K562 (cell line): ENCODE measurements around the gene OR51V1. TPM values are rescaled to one million over a fixed set of nuclear protein-coding genes. Genes with fewer than 3 reads are reported as not detected.

ENCODE experiments used
- ATAC-seq: fragments of 200-7000 bp; cut with Tn5 transposase; 3 replicates; pipeline ENCODE4 v1.9.1; 2020; ENCODE audit warnings: moderate library complexity
- BruUV-seq: library from RNA; stranded (reverse); fragments of 400-500 nt; replicated peaks from 2 replicates; lab custom pipeline; 2021; lab: Mats Ljungman, UMichigan
- CTCF ChIA-PET: fragments of 300-600 bp; formaldehyde crosslinking; extraction: SDS; loops from one replicate; lab custom pipeline; 2021; ENCODE audit warnings: low intra/inter-chr PET ratio; lab: Yijun Ruan, JAX
- POLR2A ChIA-PET: fragments of 300-600, 350-650 bp; sonication (Branson Sonifier 250); formaldehyde crosslinking; extraction: SDS; loops from one replicate; lab custom pipeline; 2021; ENCODE audit warnings: antibody characterized with exemption, inconsistent platforms; lab: Yijun Ruan, JAX
- DNase-seq, 4 experiments: peaks; one replicate each; pipeline versions ENCODE4 v3.0.0 to v3.0.0-alpha.2; 2011 to 2018; ENCODE audit warnings: low spot score in 3 of 4, mixed read lengths in 3 of 4; ENCODE audit errors: extremely low read depth in 1 of 4
- FAIRE-seq: peaks from 2 replicates; lab custom pipeline; 2011; peaks lifted over from hg19 to GRCh38; lab: Jason Lieb, UNC
- H2AFZ ChIP-seq: 2 replicates; pipeline ENCODE4 v1.6.0; 2011; ENCODE audit warnings: low read depth, low read length, control low read depth, inconsistent platforms
- H3K27ac ChIP-seq: fragments of 200-600 bp; 3 replicates; pipeline ENCODE4 v1.8.0; 2011; ENCODE audit warnings: low read depth, mild to moderate bottlenecking, control low read depth, inconsistent platforms, low read length, moderate library complexity, mixed read lengths; ENCODE audit errors: extremely low read depth
- H3K27me3 ChIP-seq, 2 experiments: fragments of 300-600 bp in 1 of 2; 2 replicates in 1 of 2; 3 replicates in 1 of 2; pipeline versions ENCODE4 v1.6.0 to v1.8.0; 2011; ENCODE audit warnings: inconsistent platforms in 2 of 2, low read length in 2 of 2, mild to moderate bottlenecking in 1 of 2, mixed read lengths in 1 of 2, moderate library complexity in 1 of 2; ENCODE audit not compliant: control insufficient read depth in 2 of 2, insufficient read depth in 2 of 2
- H3K36me3 ChIP-seq: fragments of 300-600 bp; 3 replicates; pipeline ENCODE4 v1.8.0; 2011; ENCODE audit warnings: mild to moderate bottlenecking, low read length, inconsistent platforms; ENCODE audit not compliant: control insufficient read depth, insufficient read depth
- H3K4me1 ChIP-seq, 2 experiments: fragments of 200-600 bp in 1 of 2; replicated peaks in 1 of 2; 2 replicates in 1 of 2; 3 replicates in 1 of 2; pipeline versions ENCODE4 v1.5.1 to v1.8.0; 2011; ENCODE audit warnings: inconsistent platforms in 2 of 2, low read length in 2 of 2, mild to moderate bottlenecking in 1 of 2, mixed read lengths in 1 of 2, moderate library complexity in 1 of 2; ENCODE audit not compliant: control insufficient read depth in 2 of 2, insufficient read depth in 2 of 2
- H3K4me2 ChIP-seq: 2 replicates; pipeline ENCODE4 v1.6.1; 2011; ENCODE audit warnings: low read length, control low read depth, inconsistent platforms, mixed read lengths; ENCODE audit not compliant: insufficient read depth
- H3K4me3 ChIP-seq: fragments of 200-600 bp; sonication (generic), shearing (Covaris generic); 2 replicates; pipeline ENCODE4 v1.5.1; 2016; ENCODE audit warnings: control low read depth, inconsistent platforms
- H3K79me2 ChIP-seq: fragments of 200-600 bp; 3 replicates; pipeline ENCODE4 v1.8.0; 2011; ENCODE audit warnings: low read length, inconsistent platforms; ENCODE audit not compliant: control insufficient read depth, insufficient read depth
- H3K9ac ChIP-seq, 2 experiments: 2 replicates each; pipeline versions ENCODE4 v1.6.0 to v1.6.1; 2011; ENCODE audit warnings: low read depth in 2 of 2, low read length in 2 of 2, control low read depth in 1 of 2, inconsistent platforms in 1 of 2, mild to moderate bottlenecking in 1 of 2, mixed read lengths in 1 of 2; ENCODE audit not compliant: insufficient read depth in 1 of 2
- H3K9me1 ChIP-seq: one replicate; pipeline ENCODE4 v1.6.0; 2011; ENCODE audit warnings: inconsistent platforms, mild to moderate bottlenecking, low read length, moderate library complexity; ENCODE audit not compliant: control insufficient read depth, insufficient read depth
- H3K9me3 ChIP-seq: replicated peaks from 2 replicates; pipeline ENCODE4 v1.5.1; 2011; ENCODE audit warnings: low read depth, low read length, inconsistent platforms; ENCODE audit not compliant: control insufficient read depth, insufficient read depth
- H4K20me1 ChIP-seq: replicated peaks from 2 replicates; pipeline ENCODE4 v1.6.1; 2011; ENCODE audit warnings: low read length, inconsistent platforms, mixed read lengths; ENCODE audit not compliant: control insufficient read depth, insufficient read depth
- BRD9 ChIP-seq: fragments of 450-650 bp; IDR thresholded peaks from 2 replicates; pipeline ENCODE4 v1.6.1; 2018; ENCODE audit warnings: low read depth; ENCODE audit not compliant: partially characterized antibody
- CBX5 ChIP-seq: IDR thresholded peaks from 2 replicates; pipeline ENCODE4 v1.6.1; 2014; ENCODE audit warnings: low read depth, borderline replicate concordance
- CCNT2 ChIP-seq: IDR thresholded peaks from 2 replicates; pipeline ENCODE4 v1.6.1; 2011; ENCODE audit warnings: borderline replicate concordance, low read depth, mild to moderate bottlenecking, moderate library complexity, mixed read lengths, low read length; ENCODE audit not compliant: insufficient read length; ENCODE audit errors: extremely low read depth
- HIVEP1 ChIP-seq: fragments of 250-450 bp; sonication (Bioruptor Pico); IDR thresholded peaks from 2 replicates; pipeline ENCODE4 v1.4.0; 2020; ENCODE audit warnings: mild to moderate bottlenecking
- KLF13 ChIP-seq: fragments of 450-650 bp; IDR thresholded peaks from 2 replicates; pipeline ENCODE4 v1.6.1; 2016; ENCODE audit warnings: missing genetic modification characterization, low read depth, mild to moderate bottlenecking, missing compliant biosample characterization, moderate library complexity, borderline replicate concordance
- NFYB ChIP-seq: IDR thresholded peaks from 2 replicates; pipeline ENCODE4 v1.6.1; 2011; ENCODE audit warnings: mild to moderate bottlenecking, moderate library complexity; ENCODE audit not compliant: insufficient read length; ENCODE audit errors: extremely low read depth
- RBBP5 ChIP-seq: fragments of 200-600 bp; sonication (generic); IDR thresholded peaks from 2 replicates; pipeline ENCODE4 v1.6.1; 2012; ENCODE audit warnings: borderline replicate concordance, mild to moderate bottlenecking, low read length, control low read depth, inconsistent platforms; ENCODE audit not compliant: insufficient read depth, poor library complexity, severe bottlenecking
- RBM25 ChIP-seq: fragments of 200-400 bp; formaldehyde crosslinking; IDR thresholded peaks from 2 replicates; pipeline ENCODE4 v1.6.1; 2018; ENCODE audit warnings: low read length, low read depth, moderate library complexity; ENCODE audit not compliant: severe bottlenecking
- SMARCA5 ChIP-seq: fragments of 450-650 bp; IDR thresholded peaks from 2 replicates; pipeline ENCODE4 v1.6.1; 2016
- STAT5A ChIP-seq: IDR thresholded peaks from 2 replicates; pipeline ENCODE4 v1.6.1; 2012; ENCODE audit warnings: low read length, inconsistent platforms, borderline replicate concordance
- TGIF2 ChIP-seq: sonication (generic); formaldehyde crosslinking; IDR thresholded peaks from 2 replicates; pipeline ENCODE4 v1.8.1; 2022; ENCODE audit warnings: mild to moderate bottlenecking, missing genetic modification reagents, moderate library complexity
- WHSC1 ChIP-seq: IDR thresholded peaks from one replicate; pipeline ENCODE4 v1.6.1; 2012; ENCODE audit warnings: low read length, control low read depth, inconsistent platforms
- ZNF197 ChIP-seq: fragments of 200-800 bp; sonication (Bioruptor generic); IDR thresholded peaks from 2 replicates; pipeline ENCODE4 v1.6.1; 2016; ENCODE audit warnings: low read depth, missing genetic modification characterization, missing compliant biosample characterization
- ZNF766 ChIP-seq: fragments of 200-800 bp; sonication (Bioruptor generic); conservative IDR thresholded peaks from 2 replicates; pipeline ENCODE4 v1.6.1; 2016; ENCODE audit warnings: missing genetic modification characterization, missing compliant biosample characterization
- WGBS: fragments of 100-300 bp; shearing (Covaris generic); methylation state at CpG from one replicate; pipeline ENCODE4 v1.1.6; 2016; ENCODE audit warnings: low coverage, mixed read lengths; ENCODE audit not compliant: insufficient coverage; ENCODE audit errors: missing lambda C conversion rate; 5-methylcytosine and 5-hydroxymethylcytosine counted together
- in situ Hi-C: fragments of 300-500 bp; cut with MboI; formaldehyde crosslinking; loops from 4 replicates; pipeline ENCODE4 v1.15.0; 2018; ENCODE audit warnings: inconsistent platforms, mixed read lengths
- intact Hi-C: fragments of 100-400 bp; cut with micrococcal nuclease; formaldehyde crosslinking; loops from 2 replicates; pipeline ENCODE4 v1.14.2; 2022
- polyA plus RNA-seq, 8 experiments: library from polyadenylated mRNA; depleted of rRNA in 4 of 8; stranded (reverse) in 5 of 8; unstranded in 3 of 8; fragments of >200 nt; fragmentation: Nextera tagmentation in 2 of 8; fragmentation: Illumina TruSeq in 1 of 8; extraction: Ambion mirVana in 2 of 8; extraction: Trizol in 1 of 8; gene quantifications; 2 replicates each; pipeline versions ENCODE4 v1.2.1 to v1.2.3, GENCODE V29; 2011 to 2014; ENCODE audit warnings: inconsistent platforms in 1 of 8, missing spikeins in 1 of 8
- total RNA-seq, 7 experiments: library from RNA; depleted of rRNA in 6 of 7; stranded (reverse); fragments of >200 nt in 6 of 7; fragmentation: Illumina TruSeq in 2 of 7; extraction: Trizol in 2 of 7; gene quantifications; 2 replicates each; pipeline versions ENCODE4 v1.2.1 to v1.2.3, GENCODE V29; 2011 to 2021; ENCODE audit warnings: low replicate concordance in 1 of 7
- TF ChIP-seq, protein P1 (sequence below): fragments of 250-450 bp; sonication (Bioruptor Pico); IDR thresholded peaks from 2 replicates; pipeline ENCODE4 v1.8.0; 2021; ENCODE audit warnings: moderate library complexity, mild to moderate bottlenecking, inconsistent platforms
- TF ChIP-seq, protein P2 (sequence below): sonication (generic); IDR thresholded peaks from 2 replicates; pipeline ENCODE4 v1.6.1; 2016
- TF ChIP-seq, protein P3 (sequence below): sonication (generic); formaldehyde crosslinking; IDR thresholded peaks from 2 replicates; pipeline ENCODE4 v1.8.0; 2022; ENCODE audit warnings: mild to moderate bottlenecking, missing genetic modification reagents
- TF ChIP-seq, protein P4 (sequence below): sonication (generic); formaldehyde crosslinking; IDR thresholded peaks from 2 replicates; pipeline ENCODE4 v1.8.0; 2022; ENCODE audit warnings: missing genetic modification reagents, mild to moderate bottlenecking, borderline replicate concordance

OR51V1 gene
- total and polyA plus RNA-seq, 9 of the 15 experiments (the other 6 are each of a cell fraction or from before 2014, with no cell fraction given) = not detected

DNA sequence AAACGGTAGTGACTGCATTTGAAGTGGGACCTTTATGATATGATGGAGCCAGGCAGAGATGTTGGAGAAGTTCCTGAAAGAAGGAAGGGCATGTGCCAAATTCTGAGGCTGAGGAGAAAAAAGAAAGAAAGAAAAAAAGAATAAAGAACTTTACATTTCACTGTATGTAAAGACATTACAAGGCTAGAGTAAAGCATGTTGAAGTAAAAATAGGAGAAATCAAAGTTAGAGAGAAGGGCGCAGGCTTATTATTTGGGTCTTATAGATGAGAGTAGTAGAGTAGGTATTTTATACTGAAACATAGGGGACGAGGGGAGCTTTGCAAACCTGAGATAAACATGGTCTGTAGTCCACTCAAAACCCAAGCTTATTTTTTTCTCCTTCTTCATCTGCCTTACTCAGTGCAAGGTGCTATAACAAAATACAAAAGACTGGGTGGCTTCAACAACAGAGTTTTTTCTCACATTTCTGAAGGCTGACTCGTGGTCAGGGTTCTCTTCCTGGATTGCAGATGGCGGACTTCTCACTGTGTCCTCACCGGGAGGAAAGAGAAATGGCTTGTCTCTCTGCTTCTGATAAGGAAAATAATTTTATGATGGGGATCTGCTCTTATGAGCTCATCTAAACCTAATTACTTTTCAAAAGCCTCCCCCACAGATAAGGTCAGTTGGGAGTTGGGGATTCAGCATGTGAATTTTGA lies 46.4 kb upstream of the OR51V1 start:
- CTCF ChIA-PET = no interaction called here
- Histone ChIP-seq H3K9me1 (no peaks in the 10 kb centered on the region), H3K9me3 (no peaks in the 10 kb centered on the region), H3K9ac (peak overlapping the region; percentile 69 to 70), H3K27me3 (no peaks in the 10 kb centered on the region), H3K27ac (peak overlapping the region; percentile 72), H2AFZ (no peak overlapping the region), H4K20me1 (peaks cover 5% of the 10 kb centered on the region; the same call in 1 of the 2 replicates), H3K4me3 (peak overlapping the region; percentile 54), H3K4me2 (peak overlapping the region; percentile 88), H3K4me1 (peaks cover 8 to 23% of the 10 kb centered on the region in 2 experiments), H3K79me2 (peaks cover 92% of the 10 kb centered on the region), H3K36me3 (peaks cover 43% of the 10 kb centered on the region)
- peak in 1 of 4 experiments; percentile 67 for DNase-seq
- WGBS = 2% methylated on average over 6 of the region's 6 CpGs
- no peak for FAIRE-seq
- no peak for ATAC-seq
- in situ Hi-C loops = no loop called here
- intact Hi-C loops = no loop called here
- POLR2A ChIA-PET = interaction anchor here (0.7 to 3.3 kb wide), 9 partner anchors 21 to 348 kb away, joined by 3 to 21 read pairs (median 4); partner anchors contain the start of gene HBE1
- BruUV-seq = no TSS peak
- no peak for TF ChIP-seq HIVEP1
- TF ChIP-seq STAT5A = no peak
- TF ChIP-seq CBX5 = no peak
- TF ChIP-seq NFYB = no peak
- no peak for TF ChIP-seq TGIF2 (CRISPR knock-in tag)
- TF ChIP-seq SMARCA5 = no peak
- peak; percentile 49 for TF ChIP-seq CCNT2
- no peak for TF ChIP-seq WHSC1
- no peak; the same call in 1 of the 2 replicates for TF ChIP-seq ZNF197 (CRISPR knock-in tag)
- TF ChIP-seq, protein P1, sequence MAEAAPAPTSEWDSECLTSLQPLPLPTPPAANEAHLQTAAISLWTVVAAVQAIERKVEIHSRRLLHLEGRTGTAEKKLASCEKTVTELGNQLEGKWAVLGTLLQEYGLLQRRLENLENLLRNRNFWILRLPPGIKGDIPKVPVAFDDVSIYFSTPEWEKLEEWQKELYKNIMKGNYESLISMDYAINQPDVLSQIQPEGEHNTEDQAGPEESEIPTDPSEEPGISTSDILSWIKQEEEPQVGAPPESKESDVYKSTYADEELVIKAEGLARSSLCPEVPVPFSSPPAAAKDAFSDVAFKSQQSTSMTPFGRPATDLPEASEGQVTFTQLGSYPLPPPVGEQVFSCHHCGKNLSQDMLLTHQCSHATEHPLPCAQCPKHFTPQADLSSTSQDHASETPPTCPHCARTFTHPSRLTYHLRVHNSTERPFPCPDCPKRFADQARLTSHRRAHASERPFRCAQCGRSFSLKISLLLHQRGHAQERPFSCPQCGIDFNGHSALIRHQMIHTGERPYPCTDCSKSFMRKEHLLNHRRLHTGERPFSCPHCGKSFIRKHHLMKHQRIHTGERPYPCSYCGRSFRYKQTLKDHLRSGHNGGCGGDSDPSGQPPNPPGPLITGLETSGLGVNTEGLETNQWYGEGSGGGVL (CRISPR knock-in tag) = no peak
- TF ChIP-seq BRD9 = no peak
- TF ChIP-seq, protein P2, sequence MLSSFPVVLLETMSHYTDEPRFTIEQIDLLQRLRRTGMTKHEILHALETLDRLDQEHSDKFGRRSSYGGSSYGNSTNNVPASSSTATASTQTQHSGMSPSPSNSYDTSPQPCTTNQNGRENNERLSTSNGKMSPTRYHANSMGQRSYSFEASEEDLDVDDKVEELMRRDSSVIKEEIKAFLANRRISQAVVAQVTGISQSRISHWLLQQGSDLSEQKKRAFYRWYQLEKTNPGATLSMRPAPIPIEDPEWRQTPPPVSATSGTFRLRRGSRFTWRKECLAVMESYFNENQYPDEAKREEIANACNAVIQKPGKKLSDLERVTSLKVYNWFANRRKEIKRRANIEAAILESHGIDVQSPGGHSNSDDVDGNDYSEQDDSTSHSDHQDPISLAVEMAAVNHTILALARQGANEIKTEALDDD = no peak
- TF ChIP-seq RBBP5 = peak; percentile 38
- TF ChIP-seq ZNF766 (CRISPR knock-in tag) = 0 out of 2 replicates have a peak, but pooled peaks have one; percentile 16
- TF ChIP-seq, protein P3, sequence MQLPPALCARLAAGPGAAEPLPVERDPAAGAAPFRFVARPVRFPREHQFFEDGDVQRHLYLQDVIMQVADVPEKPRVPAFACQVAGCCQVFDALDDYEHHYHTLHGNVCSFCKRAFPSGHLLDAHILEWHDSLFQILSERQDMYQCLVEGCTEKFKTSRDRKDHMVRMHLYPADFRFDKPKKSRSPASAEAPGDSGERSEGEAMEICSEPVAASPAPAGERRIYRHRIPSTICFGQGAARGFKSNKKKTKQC (CRISPR knock-in tag) = no peak
- TF ChIP-seq RBM25 = no peak
- TF ChIP-seq, protein P4, sequence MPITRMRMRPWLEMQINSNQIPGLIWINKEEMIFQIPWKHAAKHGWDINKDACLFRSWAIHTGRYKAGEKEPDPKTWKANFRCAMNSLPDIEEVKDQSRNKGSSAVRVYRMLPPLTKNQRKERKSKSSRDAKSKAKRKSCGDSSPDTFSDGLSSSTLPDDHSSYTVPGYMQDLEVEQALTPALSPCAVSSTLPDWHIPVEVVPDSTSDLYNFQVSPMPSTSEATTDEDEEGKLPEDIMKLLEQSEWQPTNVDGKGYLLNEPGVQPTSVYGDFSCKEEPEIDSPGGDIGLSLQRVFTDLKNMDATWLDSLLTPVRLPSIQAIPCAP (CRISPR knock-in tag) = no peak
- TF ChIP-seq KLF13 = no peak
